Breast epithelium (tissue), 3 donors: ENCODE measurements around the gene SNRPD3.

Source experiments
- POLR2A ChIP-seq: fragments of 450-650 bp; IDR thresholded peaks from one replicate; pipeline ENCODE4 v1.6.1; 2016; ENCODE audit warnings: antibody characterized with exemption, mild to moderate bottlenecking, moderate library complexity
- TF ChIP-seq, protein P1 (sequence below), 3 donors: fragments of 450-650 bp; IDR thresholded peaks; one replicate each; pipeline ENCODE4 v1.5.1; 2016 to 2017; ENCODE audit warnings: antibody characterized with exemption in 3 of 3, mild to moderate bottlenecking in 3 of 3, moderate library complexity in 3 of 3

GRCh38 chr22:24585461-24585860, 29.7 kb downstream of the SNRPD3 start:
- TF ChIP-seq, protein P1, sequence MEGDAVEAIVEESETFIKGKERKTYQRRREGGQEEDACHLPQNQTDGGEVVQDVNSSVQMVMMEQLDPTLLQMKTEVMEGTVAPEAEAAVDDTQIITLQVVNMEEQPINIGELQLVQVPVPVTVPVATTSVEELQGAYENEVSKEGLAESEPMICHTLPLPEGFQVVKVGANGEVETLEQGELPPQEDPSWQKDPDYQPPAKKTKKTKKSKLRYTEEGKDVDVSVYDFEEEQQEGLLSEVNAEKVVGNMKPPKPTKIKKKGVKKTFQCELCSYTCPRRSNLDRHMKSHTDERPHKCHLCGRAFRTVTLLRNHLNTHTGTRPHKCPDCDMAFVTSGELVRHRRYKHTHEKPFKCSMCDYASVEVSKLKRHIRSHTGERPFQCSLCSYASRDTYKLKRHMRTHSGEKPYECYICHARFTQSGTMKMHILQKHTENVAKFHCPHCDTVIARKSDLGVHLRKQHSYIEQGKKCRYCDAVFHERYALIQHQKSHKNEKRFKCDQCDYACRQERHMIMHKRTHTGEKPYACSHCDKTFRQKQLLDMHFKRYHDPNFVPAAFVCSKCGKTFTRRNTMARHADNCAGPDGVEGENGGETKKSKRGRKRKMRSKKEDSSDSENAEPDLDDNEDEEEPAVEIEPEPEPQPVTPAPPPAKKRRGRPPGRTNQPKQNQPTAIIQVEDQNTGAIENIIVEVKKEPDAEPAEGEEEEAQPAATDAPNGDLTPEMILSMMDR (IDR thresholded peaks at IDR 0.05): no peak
- no peak for TF ChIP-seq POLR2A
